ENCODE measurements around the gene ARID1A. TPM values are rescaled to one million over a fixed set of nuclear protein-coding genes. Genes with fewer than 3 reads are reported as not detected.

Gene ARID1A
- total and polyA plus RNA-seq, 2 of the 4 experiments (the other 2 are of a cell fraction) = 14.0 to 40.7 TPM

GRCh38 chr1:26794391-26794790, 98.6 kb downstream of the ARID1A start:
- DNase-seq (no peak), ATAC-seq (ENCODE audit: low read depth) (no peak)
- H3K36me3 ChIP-seq (ENCODE audit: control insufficient read depth, insufficient read depth, low read length) = peaks cover 11% of the 10 kb centered on the region
- no peak overlapping the region for H3K4ac ChIP-seq (ENCODE audit: low read depth, low read length)
- H2AK5ac ChIP-seq (ENCODE audit: low read depth, low read length) = no peak overlapping the region
- POLR2A ChIA-PET (ENCODE audit: unreplicated experiment) = no interaction called here
- CTCF ChIA-PET = no interaction called here
- H2AFZ ChIP-seq (replicated peaks; ENCODE audit: low read length, poor library complexity) = no peak overlapping the region
- H2BK15ac ChIP-seq (ENCODE audit: low read depth, low read length) = no peak overlapping the region
- peaks cover 1 to 18% of the 10 kb centered on the region in 2 experiments; a peak in 2 of 4 replicates for H3K79me1 ChIP-seq (ENCODE audit: low read depth in 1 of 2, low read length in 2 of 2)
- no peak overlapping the region for H3K56ac ChIP-seq (ENCODE audit: extremely low read depth, insufficient read depth, low read length)
- H3K27me3 ChIP-seq (ENCODE audit: control insufficient read depth, insufficient read depth, low read length) = no peaks in the 10 kb centered on the region
- H2AK9ac ChIP-seq (replicated peaks; ENCODE audit: low read depth, low read length, poor library complexity) = no peak overlapping the region
- H3K14ac ChIP-seq (replicated peaks; ENCODE audit: low read depth, low read length) = no peak overlapping the region
- WGBS, 2 experiments (ENCODE audit: extremely low coverage in 2 of 2, insufficient read length in 1 of 2) = 80% methylated on average over 1 of the region's 5 CpGs; no CpG with 5 or more reads in 1 of the 2 experiments
- H4K20me1 ChIP-seq (ENCODE audit: insufficient read depth, low read length) = no peaks in the 10 kb centered on the region
- TF ChIP-seq RFX5 (IDR thresholded peaks at IDR 0.05; ENCODE audit: low read depth, low read length) (no peak), SMC3 (IDR thresholded peaks at IDR 0.05; ENCODE audit: low read depth, low read length) (no peak), CEBPB (IDR thresholded peaks at IDR 0.05; ENCODE audit: low read depth, low read length) (no peak)
- intact Hi-C loops (cut with micrococcal nuclease) (no loop called here), dilution Hi-C loops (cut with HindIII; ENCODE audit: low sequenced_read_pairs, unreplicated experiment) (loop anchor here (25.0 kb wide), 1 partner anchor 207 kb away; no protein-coding TSS in a partner anchor), in situ Hi-C loops (cut with MboI; ENCODE audit: low sequenced_read_pairs) (no loop called here)
- H3K4me2 ChIP-seq (ENCODE audit: low read depth, low read length) = no peak overlapping the region
- no peak overlapping the region for H2BK5ac ChIP-seq (ENCODE audit: low read depth, low read length, poor library complexity, severe bottlenecking)
- peaks cover 4% of the 10 kb centered on the region for H3K9me1 ChIP-seq (ENCODE audit: insufficient read depth, low read length)
- peaks cover 4% of the 10 kb centered on the region for H3K4me1 ChIP-seq (ENCODE audit: control insufficient read depth, insufficient read depth, low read length)
- no peak overlapping the region for H3K9ac ChIP-seq (ENCODE audit: low read depth, low read length)
- no TSS peak for BruUV-seq (replicated peaks)
- no peak overlapping the region for H4K8ac ChIP-seq (ENCODE audit: low read depth in 2 of 2, low read length in 2 of 2)
- H3K18ac ChIP-seq (ENCODE audit: low read depth, low read length) = no peak overlapping the region
- H4K5ac ChIP-seq (ENCODE audit: low read depth, low read length) = no peak overlapping the region
- no peak overlapping the region for H2BK20ac ChIP-seq (ENCODE audit: low read depth, low read length)
- no peak overlapping the region for H3K23ac ChIP-seq (ENCODE audit: low read depth, low read length)
- no peak overlapping the region for H2BK120ac ChIP-seq (ENCODE audit: low read depth, low read length)
- no peak overlapping the region for H4K91ac ChIP-seq (ENCODE audit: insufficient read depth, low read depth, low read length)
- no peak overlapping the region for H3K27ac ChIP-seq (ENCODE audit: insufficient read depth, low read length)
- H3K9me3 ChIP-seq (ENCODE audit: control insufficient read depth, insufficient read depth, low read length) = no peaks in the 10 kb centered on the region
- H3K4me3 ChIP-seq (ENCODE audit: insufficient read depth, low read depth, low read length) = no peak overlapping the region
